Activated CD8-positive, alpha-beta memory T cell treated with anti-CD3 and anti-CD28 coated beads, Interleukin-2, amount 50 U/mL, for 24 hours (primary cell): Measurements from ENCODE around the gene SLC25A17.
"Not testable (repeated sequence)": the region's sequence is repeated elsewhere in the genome, so short reads cannot be mapped to it uniquely, and the experiment has no call there.

Experiments
- DNase-seq: peaks from one replicate; pipeline ENCODE4 v3.0.0-alpha.2; 2020; ENCODE audit errors: extremely low read depth

The SLC25A17 gene

GRCh38 chr22:40753114-40753513, 66.0 kb downstream of the SLC25A17 start:
- no peak for DNase-seq

GRCh38 chr22:40751250-40751649, 67.9 kb downstream of the SLC25A17 start:
- DNase-seq, result no peak

- DNase-seq, result no peak
These were observed 69.3 kb downstream of the SLC25A17 start for GRCh38 chr22:40749829-40750228.

DNA sequence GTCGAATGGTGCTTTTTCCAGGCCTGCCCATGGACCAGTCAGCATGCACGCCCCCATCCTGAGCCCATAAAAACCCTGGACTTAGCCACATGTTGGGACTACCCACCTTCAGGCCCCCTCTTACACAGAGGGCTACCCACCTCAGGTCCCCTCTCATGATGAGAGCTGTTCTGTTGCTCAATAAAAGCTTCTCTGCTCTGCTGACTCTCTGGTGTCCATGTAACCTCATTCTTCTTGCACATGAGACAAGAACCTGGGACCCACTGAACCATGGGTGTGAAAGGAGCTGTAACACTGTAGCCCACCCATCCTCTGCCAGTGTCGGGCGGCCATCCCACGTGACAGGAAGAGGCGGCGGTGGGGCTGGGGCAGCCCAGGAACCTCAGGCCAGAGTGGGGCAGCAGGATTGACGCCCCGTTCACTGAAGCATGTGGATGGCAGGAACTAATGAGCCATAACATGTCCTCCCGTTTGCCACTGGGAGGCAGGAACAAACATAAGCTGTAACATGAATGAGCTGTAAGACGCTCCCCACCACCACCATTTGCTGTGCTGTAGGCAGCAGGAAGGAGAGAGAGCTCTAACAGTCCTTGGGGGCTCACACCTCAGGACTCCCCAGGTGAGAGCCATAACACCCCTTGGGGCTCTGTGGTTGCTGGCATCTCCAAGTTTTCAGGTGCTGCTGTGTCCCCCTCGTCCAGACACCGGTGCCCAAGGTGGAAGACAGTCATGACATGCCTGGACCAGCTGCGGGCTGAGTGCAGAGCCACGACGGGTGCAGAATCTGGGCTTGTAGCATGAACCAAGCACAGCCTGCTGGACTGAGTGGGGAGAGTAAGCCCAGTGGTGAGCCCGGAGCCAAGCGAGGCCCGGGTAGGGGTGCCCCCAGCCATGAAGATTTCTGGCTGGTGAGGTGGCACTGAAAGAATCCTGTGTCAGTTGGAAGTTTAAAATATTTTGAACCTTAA, 70.5 kb downstream of the SLC25A17 start:
- no peak for DNase-seq

- DNase-seq, result no peak
These were observed 71.8 kb downstream of the SLC25A17 start for GRCh38 chr22:40747361-40747760.

DNA sequence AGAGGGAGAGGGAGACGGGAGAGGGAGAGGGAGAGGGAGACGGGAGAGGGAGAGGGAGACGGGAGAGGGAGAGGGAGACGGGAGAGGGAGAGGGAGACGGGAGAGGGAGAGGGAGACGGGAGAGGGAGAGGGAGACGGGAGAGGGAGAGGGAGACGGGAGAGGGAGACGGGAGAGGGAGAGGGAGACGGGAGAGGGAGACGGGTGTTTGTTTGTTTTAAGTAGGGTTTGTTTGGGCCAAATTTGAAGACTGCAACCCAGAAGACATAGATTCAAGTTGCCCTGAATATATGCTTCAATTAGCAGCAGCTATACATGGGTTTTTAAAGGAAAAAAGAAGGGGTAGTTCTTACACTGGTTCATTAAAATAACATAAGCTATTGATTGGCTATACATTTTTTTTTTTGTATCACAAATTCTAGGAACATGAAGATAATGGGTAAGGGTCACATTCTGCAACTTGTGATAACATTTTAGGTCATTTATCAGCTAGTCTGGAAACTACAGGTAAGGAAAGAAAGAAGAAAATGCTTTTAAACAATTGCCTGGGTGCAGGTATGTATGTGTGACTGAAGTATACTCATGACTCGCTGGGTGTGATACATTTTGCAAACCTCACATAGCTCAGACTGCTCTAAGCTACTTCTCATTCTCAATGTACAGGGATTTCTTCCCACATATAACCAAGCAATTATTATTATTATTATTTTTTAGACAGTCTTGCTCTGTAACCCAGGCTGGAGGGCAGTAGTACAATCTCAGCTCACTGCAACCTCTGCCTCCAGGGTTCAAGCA, 72.5 kb downstream of the SLC25A17 start:
- no peak for DNase-seq

DNA sequence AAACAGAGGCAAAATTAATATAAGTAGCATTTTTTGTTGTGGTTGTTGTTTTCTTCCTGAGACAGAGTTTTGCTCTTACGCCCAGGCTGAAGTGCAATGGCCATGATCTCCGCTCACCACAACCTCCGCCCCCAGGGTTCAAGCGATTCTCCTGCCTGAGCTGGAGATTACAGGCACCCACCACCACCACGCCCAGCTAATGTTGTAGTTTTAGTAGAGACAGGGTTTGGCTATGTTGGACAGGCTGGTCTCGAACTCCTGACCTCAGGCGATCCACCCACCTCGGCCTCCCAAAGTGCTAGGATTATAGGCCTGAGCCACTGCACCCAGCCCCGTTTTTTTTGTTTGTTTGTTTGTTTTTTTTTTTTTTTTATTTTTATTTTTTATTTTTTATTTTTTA, 75.4 kb downstream of the SLC25A17 start:
- no peak for DNase-seq

DNA sequence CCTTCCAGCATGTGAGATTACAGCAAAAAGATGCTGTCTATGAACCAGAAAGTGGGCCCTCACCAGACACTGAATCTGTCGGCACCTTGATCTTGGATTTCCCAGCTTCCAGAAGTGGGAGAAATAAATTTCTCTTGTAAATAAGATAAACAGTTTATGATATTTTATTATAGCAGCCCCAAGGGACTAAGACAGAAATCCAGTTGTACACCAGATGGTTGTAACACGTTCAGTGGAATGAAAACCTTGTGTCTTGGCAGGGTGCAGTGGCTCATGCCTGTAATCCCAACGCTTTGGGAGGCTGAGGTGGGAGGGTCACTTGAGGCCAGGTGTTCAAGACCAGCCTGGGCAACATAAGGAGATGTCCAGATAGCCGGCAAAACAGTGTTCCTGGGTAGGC, 78.0 kb downstream of the SLC25A17 start:
- DNase-seq, result no peak

GRCh38 chr22:40739721-40740120, 79.4 kb downstream of the SLC25A17 start:
- DNase-seq, result no peak

DNA sequence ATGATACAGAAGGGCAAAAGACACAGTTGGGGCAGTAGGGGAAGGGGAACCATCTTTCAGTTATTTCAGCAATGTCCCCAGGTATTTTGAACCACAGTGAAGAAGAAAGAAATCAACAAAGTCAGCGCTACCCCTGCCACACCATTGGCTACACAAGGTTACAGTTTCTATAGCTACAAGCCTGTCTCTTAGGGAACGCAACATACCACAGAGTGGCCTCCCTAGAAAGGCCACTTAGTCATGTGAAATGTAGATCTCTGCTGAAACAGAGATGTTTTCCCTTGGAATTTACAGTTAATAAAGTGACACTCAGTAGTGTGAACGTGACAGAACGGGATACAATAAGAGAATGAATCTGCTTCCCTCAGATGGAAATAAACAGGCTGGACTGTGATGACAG, 85.2 kb downstream of the SLC25A17 start:
- DNase-seq, result no peak

DNA sequence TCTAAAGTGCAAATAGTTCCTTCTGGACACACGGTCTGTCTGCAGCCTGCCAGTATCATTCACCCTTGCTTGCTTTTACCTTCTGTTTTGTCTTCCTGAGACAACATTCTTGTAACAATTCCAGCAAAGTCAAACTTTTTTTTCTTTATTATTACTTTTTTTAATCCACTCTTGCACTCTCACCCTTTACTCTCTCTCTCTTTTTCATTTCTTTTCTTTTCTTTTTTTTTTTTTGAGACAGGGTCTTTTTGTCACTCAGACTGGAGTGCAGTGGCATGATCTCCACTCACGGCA, 86.2 kb downstream of the SLC25A17 start:
- no peak for DNase-seq

- DNase-seq, result no peak
These were observed 89.9 kb downstream of the SLC25A17 start for GRCh38 chr22:40729284-40729683.

DNA sequence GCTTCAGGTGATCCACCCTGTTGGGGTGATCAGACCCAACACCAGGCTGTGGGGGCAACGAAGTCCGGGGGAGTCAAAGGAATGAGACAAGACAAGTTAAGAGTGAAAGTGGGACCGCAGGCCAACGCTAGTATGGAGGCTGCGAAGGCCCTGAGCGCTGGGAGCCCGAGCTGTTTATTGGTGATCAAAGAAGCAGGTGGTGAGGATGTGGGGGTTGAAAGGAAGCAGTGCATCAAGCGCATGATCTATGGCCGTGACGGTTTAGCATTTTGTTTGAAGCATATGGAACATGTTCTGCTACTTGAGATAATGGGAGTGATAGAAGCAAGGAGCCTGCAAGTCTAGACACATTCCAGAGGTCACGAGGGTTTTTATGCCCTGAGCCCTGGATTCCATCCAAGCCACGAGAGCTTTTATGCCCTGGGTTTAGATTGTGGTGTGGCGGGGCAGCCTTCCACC, 90.4 kb downstream of the SLC25A17 start:
- no peak for DNase-seq

GRCh38 chr22:40727964-40728615, 91.1 kb downstream of the SLC25A17 start:
- no peak for DNase-seq

DNA sequence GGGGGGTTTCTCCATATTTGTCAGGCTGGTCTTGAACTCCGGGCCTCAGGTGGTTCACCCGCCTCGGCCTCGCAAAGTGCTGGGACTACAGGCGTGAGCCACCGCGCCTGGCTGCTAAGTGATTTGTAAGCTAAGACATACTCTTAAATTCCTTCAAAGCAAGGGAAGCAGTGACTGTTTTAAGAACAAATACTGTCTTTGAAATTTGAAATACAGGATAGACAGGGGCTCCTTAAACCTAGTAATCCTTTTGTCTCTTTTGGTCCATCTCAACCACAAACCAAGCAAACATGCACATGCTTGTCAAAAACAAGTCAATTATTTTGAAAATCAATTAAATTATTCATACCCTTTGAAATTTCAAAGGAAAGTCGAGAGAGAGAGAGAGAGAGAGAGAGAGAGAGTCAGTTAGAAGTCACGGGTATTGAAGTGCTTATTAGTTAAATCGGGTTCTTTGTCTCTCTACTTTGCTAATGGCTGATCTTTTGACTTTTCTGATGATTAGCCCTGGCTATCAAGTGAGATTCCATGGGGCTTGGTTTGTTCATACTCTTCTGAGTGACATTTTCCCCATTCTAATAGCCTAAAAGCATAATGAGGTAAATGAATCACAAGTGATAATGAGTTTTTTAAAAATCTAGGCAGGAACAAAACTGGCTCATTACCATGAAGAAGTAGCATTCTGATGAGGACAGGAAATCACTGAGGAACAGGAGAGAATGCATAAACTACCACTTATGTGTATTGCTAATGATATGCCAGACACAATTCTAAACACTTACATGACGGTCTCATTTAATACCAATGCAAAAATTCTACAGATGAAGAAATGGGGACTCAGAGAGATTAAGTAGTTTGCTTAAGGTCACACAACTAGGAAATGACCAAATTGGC, 91.8 kb downstream of the SLC25A17 start:
- DNase-seq, result no peak

- DNase-seq, result no peak
These were observed 92.6 kb downstream of the SLC25A17 start for GRCh38 chr22:40726514-40726913.

- no peak for DNase-seq
These were observed 95.7 kb downstream of the SLC25A17 start for GRCh38 chr22:40723396-40723933.

DNA sequence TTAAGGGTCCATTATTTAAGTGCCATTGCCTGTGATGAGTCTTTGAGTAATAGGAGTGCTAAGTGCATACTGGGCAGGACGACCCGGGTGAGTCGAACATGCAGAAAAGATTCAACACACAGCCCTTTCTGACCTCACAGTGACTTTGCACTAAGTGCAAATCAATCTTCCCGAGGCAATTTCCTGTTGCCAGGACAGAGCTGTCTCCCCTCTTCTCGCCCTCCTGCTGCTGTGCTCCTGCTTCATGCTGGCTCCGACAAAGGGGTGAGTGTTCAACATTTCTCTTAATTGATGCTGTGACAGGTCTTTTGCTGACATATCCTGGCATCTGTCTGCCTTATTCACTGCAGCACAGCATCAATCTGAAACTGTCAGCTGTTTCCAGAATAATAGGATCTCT, 97.9 kb downstream of the SLC25A17 start:
- no peak for DNase-seq

GRCh38 chr22:40720538-40721256, 98.4 kb downstream of the SLC25A17 start:
- no peak for DNase-seq

- not testable (repeated sequence) for DNase-seq
These were observed 99.0 kb downstream of the SLC25A17 start for GRCh38 chr22:40720156-40720537.
